HG03060 (cell line): ENCODE results near the gene ZNF488.

ENCODE experiments used
- ATAC-seq: cut with Tn5 transposase; IDR thresholded peaks from one replicate; pipeline ENCODE4 v1.9.1; 2021; ENCODE audit warnings: low read depth, moderate number of reproducible peaks; ENCODE audit not compliant: unreplicated experiment

ZNF488 gene

DNA sequence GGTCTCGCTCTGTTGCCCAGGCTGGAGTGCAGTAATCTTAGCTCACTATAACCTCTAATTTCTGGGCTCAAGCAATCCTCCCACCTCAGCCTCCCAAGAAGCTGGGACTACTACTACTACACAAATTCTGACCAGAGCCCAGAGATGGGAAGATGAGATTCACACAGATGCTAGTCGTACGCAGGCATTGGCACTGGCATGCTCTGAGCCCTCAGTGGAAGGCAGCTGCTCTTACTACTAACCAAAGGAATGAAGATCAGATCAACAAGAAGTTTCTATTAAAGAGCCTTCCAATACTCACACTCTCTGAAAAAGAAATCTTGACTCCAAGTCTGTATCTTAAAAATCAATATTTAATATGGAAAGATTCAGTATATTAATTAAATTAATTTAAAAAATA is 51.1 kb downstream of the ZNF488 start:
- no peak for ATAC-seq

GRCh38 chr10:47332371-47332770 is 51.7 kb downstream of the ZNF488 start:
- no peak for ATAC-seq

- ATAC-seq: no peak
These were observed 52.1 kb downstream of the ZNF488 start for GRCh38 chr10:47331954-47332353.

GRCh38 chr10:47331491-47331890 is 52.6 kb downstream of the ZNF488 start:
- ATAC-seq: no peak

DNA sequence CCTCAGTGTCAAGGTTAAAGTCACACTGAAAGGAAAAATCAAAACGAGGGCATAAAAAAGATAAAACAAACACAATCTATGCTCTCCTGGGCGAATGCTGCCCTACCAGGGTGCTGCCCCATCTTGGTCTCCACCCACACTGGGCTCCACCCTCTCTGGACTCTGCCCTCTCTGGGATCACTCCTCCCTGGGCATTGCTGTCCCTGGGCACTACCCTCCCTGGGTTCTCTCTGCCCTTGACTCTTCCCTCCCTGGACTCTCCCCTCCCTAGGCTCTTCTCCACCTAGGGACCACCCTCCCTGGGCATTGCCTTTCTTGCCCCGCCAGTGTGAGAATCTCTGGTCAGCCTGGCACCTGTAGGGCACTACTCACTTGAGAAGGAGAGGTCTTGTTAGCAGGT is 53.3 kb downstream of the ZNF488 start:
- ATAC-seq: no peak

- ATAC-seq: no peak
These were observed 53.7 kb downstream of the ZNF488 start for GRCh38 chr10:47330366-47330765.

DNA sequence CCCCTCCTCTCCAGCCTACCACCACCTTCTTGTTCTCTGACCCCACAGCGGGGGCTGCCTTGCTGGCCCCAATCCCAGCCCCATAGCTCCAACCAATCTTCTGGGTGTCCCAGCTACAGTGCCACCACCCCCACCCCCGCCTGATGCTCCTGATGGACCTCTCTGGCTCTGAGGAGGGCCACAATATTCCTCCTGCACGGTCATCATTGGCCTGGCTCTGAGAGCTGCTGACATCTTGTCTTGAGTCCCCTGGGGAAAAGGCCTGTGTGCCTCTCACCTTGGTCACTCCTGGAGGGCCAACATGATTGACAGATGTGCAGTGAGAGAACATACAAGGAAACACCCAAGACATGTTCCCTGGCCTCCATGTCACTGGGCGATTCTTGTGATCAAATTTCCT is 54.2 kb downstream of the ZNF488 start:
- no peak for ATAC-seq

- ATAC-seq: no peak
These were observed 57.2 kb downstream of the ZNF488 start for GRCh38 chr10:47326927-47327330.

DNA sequence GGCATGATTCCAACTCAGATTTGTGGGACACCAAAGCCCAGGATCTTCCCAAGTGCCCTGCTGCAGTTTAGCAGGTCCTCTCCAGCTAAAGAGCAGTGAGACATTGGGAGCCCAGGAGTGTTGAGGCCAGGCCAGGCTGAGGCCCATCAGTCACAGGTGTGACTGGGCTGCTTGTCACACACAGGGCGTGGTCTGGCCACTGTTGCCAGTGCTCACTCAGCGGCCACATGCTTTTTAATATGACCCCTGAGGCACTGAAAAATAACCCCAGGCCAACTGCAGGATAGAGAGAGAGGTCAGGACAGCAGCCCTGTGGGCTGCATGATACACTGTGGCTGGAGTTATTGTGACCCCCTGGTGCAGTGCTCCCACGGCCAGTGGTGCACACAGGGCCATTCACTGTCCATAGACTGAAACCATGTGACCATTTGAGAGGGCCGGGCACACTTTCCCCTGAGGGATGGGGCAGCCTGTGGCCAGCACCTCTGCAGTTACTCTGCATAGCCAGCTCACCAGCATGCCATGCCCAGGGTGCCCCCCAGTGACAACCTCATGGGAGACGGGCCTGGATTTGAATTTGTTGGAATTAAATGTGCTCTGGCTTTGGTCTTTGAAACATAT is 57.7 kb downstream of the ZNF488 start:
- ATAC-seq: no peak

DNA sequence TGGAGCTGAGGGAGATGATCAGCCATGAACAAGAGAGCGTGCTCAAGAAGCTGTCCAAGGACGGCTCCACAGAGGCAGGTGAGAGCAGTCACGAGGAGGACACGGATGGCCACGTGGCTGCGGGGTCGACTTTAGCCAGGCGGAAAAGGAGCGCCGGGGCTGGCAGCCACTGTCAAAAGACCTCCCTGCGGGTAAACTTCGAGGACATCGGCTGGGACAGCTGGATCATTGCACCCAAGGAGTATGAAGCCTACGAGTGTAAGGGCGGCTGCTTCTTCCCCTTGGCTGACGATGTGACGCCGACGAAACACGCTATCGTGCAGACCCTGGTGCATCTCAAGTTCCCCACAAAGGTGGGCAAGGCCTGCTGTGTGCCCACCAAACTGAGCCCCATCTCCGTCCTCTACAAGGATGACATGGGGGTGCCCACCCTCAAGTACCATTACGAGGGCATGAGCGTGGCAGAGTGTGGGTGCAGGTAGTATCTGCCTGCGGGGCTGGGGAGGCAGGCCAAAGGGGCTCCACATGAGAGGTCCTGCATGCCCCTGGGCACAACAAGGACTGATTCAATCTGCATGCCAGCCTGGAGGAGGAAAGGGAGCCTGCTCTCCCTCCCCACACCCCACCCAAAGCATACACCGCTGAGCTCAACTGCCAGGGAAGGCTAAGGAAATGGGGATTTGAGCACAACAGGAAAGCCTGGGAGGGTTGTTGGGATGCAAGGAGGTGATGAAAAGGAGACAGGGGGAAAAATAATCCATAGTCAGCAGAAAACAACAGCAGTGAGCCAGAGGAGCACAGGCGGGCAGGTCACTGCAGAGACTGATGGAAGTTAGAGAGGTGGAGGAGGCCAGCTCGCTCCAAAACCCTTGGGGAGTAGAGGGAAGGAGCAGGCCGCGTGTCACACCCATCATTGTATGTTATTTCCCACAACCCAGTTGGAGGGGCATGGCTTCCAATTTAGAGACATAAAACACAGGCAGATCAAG is 58.5 kb downstream of the ZNF488 start:
- no peak for ATAC-seq

- no peak for ATAC-seq
These were observed 60.3 kb downstream of the ZNF488 start for GRCh38 chr10:47323636-47324296.

DNA sequence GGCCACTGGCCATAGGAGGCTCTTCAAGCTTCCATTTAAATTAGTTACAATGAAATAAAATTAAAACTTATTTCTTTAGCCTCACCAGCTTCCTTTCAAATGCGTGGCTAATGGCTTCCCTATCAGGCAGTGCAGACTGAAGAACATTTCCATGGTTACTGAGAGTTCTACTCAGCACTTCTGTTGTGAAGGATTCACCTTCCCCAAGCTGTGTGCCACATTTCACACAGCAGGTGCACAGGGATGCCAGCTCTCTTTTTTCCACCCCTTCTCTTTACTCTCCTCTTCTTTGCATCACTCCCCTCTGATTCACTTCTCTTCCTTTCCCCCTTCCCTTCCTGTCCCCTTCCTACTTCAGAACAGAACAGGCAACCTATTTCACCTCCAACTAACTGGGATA is 61.0 kb downstream of the ZNF488 start:
- ATAC-seq: no peak

DNA sequence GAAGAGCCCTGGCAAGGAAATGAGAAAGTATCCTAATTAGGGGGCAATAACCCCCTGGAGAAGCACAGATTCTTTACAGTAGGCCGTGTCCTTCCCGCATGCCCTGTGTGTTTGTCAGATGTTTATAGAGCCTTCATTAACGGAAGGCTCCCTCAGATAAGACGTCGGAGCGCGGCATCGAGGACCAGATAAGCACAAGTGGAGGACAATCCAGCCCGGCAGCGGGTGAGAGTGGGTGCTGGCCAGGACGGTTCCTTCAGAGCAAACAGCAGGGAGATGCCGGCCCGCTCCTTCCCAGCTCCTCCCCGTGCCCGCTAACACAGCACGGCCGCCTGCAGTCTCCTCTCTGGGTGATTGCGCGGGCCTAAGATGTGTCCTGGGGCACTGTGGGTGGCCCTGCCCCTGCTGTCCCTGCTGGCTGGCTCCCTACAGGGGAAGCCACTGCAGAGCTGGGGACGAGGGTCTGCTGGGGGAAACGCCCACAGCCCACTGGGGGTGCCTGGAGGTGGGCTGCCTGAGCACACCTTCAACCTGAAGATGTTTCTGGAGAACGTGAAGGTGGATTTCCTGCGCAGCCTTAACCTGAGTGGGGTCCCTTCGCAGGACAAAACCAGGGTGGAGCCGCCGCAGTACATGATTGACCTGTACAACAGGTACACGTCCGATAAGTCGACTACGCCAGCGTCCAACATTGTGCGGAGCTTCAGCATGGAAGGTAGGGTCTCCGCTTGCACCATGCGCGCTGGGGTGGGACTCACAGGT is 61.6 kb downstream of the ZNF488 start, which contains the start of gene GDF2:
GDF2 (plus strand) TSS at position 155 of the 762 bp plus-strand sequence; CDS start at position 370, 215 bp downstream.
- no peak for ATAC-seq

GRCh38 chr10:47321521-47322195 is 62.4 kb downstream of the ZNF488 start:
- ATAC-seq: no peak

DNA sequence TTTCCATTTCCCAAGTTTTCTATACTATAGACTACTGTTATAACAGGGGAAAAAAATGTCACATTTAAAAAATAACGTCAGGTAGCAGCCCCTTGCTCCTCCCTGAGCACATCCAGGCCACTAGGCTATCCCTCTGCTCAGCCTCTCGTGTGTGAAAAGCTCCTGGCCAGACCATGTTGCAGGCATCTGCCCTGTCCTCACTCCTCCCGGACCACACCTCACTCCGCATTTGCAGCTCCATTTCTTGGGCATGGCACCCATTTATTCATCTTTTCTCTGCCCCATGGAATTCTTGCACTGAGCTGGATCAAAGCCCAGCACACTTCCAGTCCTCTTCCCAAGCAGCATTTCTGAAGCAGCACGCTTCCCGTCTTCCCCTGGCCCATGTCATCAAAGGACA is 63.3 kb downstream of the ZNF488 start:
- no peak for ATAC-seq

- no peak for ATAC-seq
These were observed 64.3 kb downstream of the ZNF488 start for GRCh38 chr10:47319784-47320183.

- no peak for ATAC-seq
These were observed 65.4 kb downstream of the ZNF488 start for GRCh38 chr10:47318706-47319105.

DNA sequence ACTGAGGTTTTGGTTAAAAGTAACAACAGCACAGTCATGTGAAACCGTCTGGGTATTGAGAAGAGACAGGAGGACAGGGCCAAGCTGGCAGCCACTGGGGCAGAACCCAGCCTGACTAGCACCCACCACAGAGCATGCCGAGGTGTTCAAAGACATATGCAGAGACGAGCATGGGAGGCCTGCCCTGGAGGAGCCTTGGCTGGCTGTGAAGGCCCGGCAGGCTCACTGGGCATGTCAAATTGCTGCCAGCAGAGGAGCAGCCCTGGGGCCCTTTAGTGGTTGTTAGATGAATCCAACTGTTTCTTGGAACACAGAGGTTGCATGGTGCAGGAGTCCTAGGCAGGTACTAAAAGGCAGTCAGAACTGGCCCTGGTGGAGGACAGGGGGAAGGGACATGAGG is 66.8 kb downstream of the ZNF488 start:
- no peak for ATAC-seq

DNA sequence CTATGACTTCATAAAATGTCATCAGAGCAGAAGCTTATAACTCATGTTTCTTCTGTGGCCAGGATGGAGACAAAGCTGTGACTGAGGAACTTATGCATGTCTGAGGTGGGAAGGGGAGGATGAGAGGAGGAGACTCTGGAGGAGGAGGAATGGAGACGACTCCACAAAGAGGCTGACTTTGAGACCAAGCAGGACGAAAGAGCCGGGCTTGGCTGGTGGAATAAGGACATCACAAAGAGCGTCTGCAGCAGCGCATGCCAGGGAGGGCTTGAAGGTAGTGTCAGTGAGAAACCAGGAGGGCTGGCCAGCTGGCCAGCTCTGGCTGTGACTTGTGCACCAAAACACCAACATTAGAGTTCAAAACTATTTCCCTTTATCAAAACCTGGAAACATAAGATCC is 68.0 kb downstream of the ZNF488 start:
- ATAC-seq: no peak
